CD14-positive monocyte (primary cell): ENCODE results near the gene SPATA31E1. TPM values are rescaled to one million over a fixed set of nuclear protein-coding genes. Genes with fewer than 3 reads are reported as not detected.

ENCODE experiments used
- DNase-seq, 3 donors: peaks; one replicate each; pipeline ENCODE4 v3.0.0-alpha.2; 2011 to 2022
- H2AFZ ChIP-seq: 2 replicates; pipeline ENCODE4 v1.6.0; 2012; ENCODE audit warnings: mild to moderate bottlenecking, low read depth, low read length, inconsistent platforms; ENCODE audit not compliant: insufficient read depth, poor library complexity, severe bottlenecking
- H3K27ac ChIP-seq, 2 donors: 1 replicate in 1 of 2; 2 replicates in 1 of 2; pipeline ENCODE4 v1.5.1; 2012 to 2013; ENCODE audit warnings: low read length in 2 of 2, control low read depth in 1 of 2, inconsistent platforms in 1 of 2, low read depth in 1 of 2, mild to moderate bottlenecking in 1 of 2
- H3K27me3 ChIP-seq, 2 donors: one replicate each; pipeline versions ENCODE4 v1.6.0 to v1.6.1; 2011 to 2013; ENCODE audit warnings: low read length in 2 of 2; ENCODE audit not compliant: control insufficient read depth in 2 of 2, insufficient read depth in 2 of 2
- H3K36me3 ChIP-seq, 2 donors: replicated peaks in 1 of 2; 1 replicate in 1 of 2; 2 replicates in 1 of 2; pipeline versions ENCODE4 v1.5.1 to v1.6.1; 2012 to 2013; ENCODE audit warnings: low read length in 2 of 2, control low read depth in 1 of 2, inconsistent platforms in 1 of 2, mild to moderate bottlenecking in 1 of 2; ENCODE audit not compliant: insufficient read depth in 2 of 2, control insufficient read depth in 1 of 2
- H3K4me1 ChIP-seq, 2 donors: 1 replicate in 1 of 2; 2 replicates in 1 of 2; pipeline versions ENCODE4 v1.5.1 to v1.6.1; 2012 to 2013; ENCODE audit warnings: low read length in 2 of 2, control low read depth in 1 of 2, inconsistent platforms in 1 of 2, mild to moderate bottlenecking in 1 of 2, moderate library complexity in 1 of 2; ENCODE audit not compliant: insufficient read depth in 2 of 2, control insufficient read depth in 1 of 2
- H3K4me2 ChIP-seq: replicated peaks from 2 replicates; pipeline ENCODE3; 2012; ENCODE audit warnings: low read length, moderate library complexity, mild to moderate bottlenecking; ENCODE audit not compliant: poor library complexity, severe bottlenecking; ENCODE audit errors: extremely low read depth
- H3K4me3 ChIP-seq, 3 experiments: fragments of 200-600 bp in 1 of 3; sonication (generic) in 1 of 3; replicated peaks in 1 of 3; 1 replicate in 2 of 3; 2 replicates in 1 of 3; pipeline ENCODE4 v1.5.1; 2011 to 2013; ENCODE audit warnings: low read length in 3 of 3, mild to moderate bottlenecking in 3 of 3, control low read depth in 2 of 3, low read depth in 2 of 3, inconsistent platforms in 1 of 3, moderate library complexity in 1 of 3
- H3K79me2 ChIP-seq: 2 replicates; pipeline ENCODE4 v1.6.0; 2012; ENCODE audit warnings: mild to moderate bottlenecking, control low read depth, inconsistent platforms, low read length, moderate library complexity; ENCODE audit not compliant: insufficient read depth
- H3K9ac ChIP-seq: 2 replicates; pipeline ENCODE4 v1.6.0; 2017; ENCODE audit warnings: low read length, mild to moderate bottlenecking; ENCODE audit not compliant: insufficient read depth, poor library complexity, severe bottlenecking
- H3K9me3 ChIP-seq, 2 donors: replicated peaks in 1 of 2; 1 replicate in 1 of 2; 2 replicates in 1 of 2; pipeline versions ENCODE4 v1.5.1 to v1.6.1; 2012 to 2013; ENCODE audit warnings: low read length in 2 of 2, control low read depth in 1 of 2; ENCODE audit not compliant: control insufficient read depth in 1 of 2, insufficient read depth in 1 of 2
- H4K20me1 ChIP-seq: 2 replicates; pipeline ENCODE4 v1.6.0; 2012; ENCODE audit warnings: mild to moderate bottlenecking, low read length, control low read depth, moderate library complexity; ENCODE audit not compliant: insufficient read depth
- H3K27ac Mint-ChIP-seq, 7 donors: one replicate each; pipeline ENCODE4 v1.8.0; 2020; ENCODE audit warnings: mild to moderate bottlenecking in 7 of 7, mixed read lengths in 7 of 7, moderate library complexity in 6 of 7, inconsistent platforms in 2 of 7
- H3K27me3 Mint-ChIP-seq, 3 donors: one replicate each; pipeline ENCODE4 v1.8.0; 2021 to 2022; ENCODE audit warnings: low read depth in 3 of 3, mild to moderate bottlenecking in 3 of 3, mixed read lengths in 3 of 3, moderate library complexity in 3 of 3, inconsistent platforms in 1 of 3
- H3K36me3 Mint-ChIP-seq, 2 donors: one replicate each; pipeline ENCODE4 v1.8.0; 2020; ENCODE audit warnings: mixed read lengths in 2 of 2, inconsistent platforms in 1 of 2, mild to moderate bottlenecking in 1 of 2
- H3K4me1 Mint-ChIP-seq: one replicate; pipeline ENCODE4 v1.8.0; 2020; ENCODE audit warnings: mild to moderate bottlenecking, mixed read lengths
- H3K4me3 Mint-ChIP-seq, 2 donors: one replicate each; pipeline ENCODE4 v1.8.0; 2020; ENCODE audit warnings: mild to moderate bottlenecking in 2 of 2, mixed read lengths in 2 of 2, moderate library complexity in 1 of 2
- H3K9me3 Mint-ChIP-seq, 7 donors: one replicate each; pipeline ENCODE4 v1.8.0; 2020 to 2022; ENCODE audit warnings: mixed read lengths in 7 of 7, mild to moderate bottlenecking in 6 of 7, moderate library complexity in 6 of 7, inconsistent platforms in 2 of 7
- CTCF ChIP-seq: fragments of 200-600 bp; IDR thresholded peaks from one replicate; pipeline ENCODE4 v1.8.0; 2022; ENCODE audit warnings: antibody characterized with exemption, mild to moderate bottlenecking
- WGBS: methylation state at CpG from one replicate; pipeline ENCODE4 v1.1.5; 2013; ENCODE audit warnings: missing lambda C conversion rate; ENCODE audit not compliant: insufficient coverage; 5-methylcytosine and 5-hydroxymethylcytosine counted together
- intact Hi-C, 2 donors: fragments of 100-400 bp; cut with micrococcal nuclease; formaldehyde crosslinking; loops; one replicate each; pipeline versions ENCODE4 v1.15.0 to v1.15.1; 2023
- polyA plus RNA-seq, 3 donors: library from polyadenylated mRNA; depleted of rRNA in 1 of 3; unstranded in 2 of 3; stranded (reverse) in 1 of 3; fragments of 300-500 nt in 2 of 3; fragments of >200 nt in 1 of 3; fragmentation: Illumina TruSeq in 2 of 3; gene quantifications; 1 replicate in 2 of 3; 2 replicates in 1 of 3; pipeline ENCODE4 v1.2.3, GENCODE V29; 2012 to 2021

The SPATA31E1 gene
- polyA plus RNA-seq, 3 donors: 0.01 TPM; not detected in 2

- H2AFZ ChIP-seq: no peak overlapping the region
- no peak overlapping the region for H3K27ac Mint-ChIP-seq
- no peaks in the 10 kb centered on the region for H3K36me3 Mint-ChIP-seq
Measured at GRCh38 chr9:87889882-87890252, 7.2 kb downstream of the SPATA31E1 start.

GRCh38 chr9:87890837-87891236 lies 8.2 kb downstream of the SPATA31E1 start:
- H3K36me3 Mint-ChIP-seq: no peaks in the 10 kb centered on the region
- Histone ChIP-seq H3K79me2 (no peaks in the 10 kb centered on the region), H3K36me3 (no peaks in the 10 kb centered on the region), H3K4me1 (no peaks in the 10 kb centered on the region), H3K4me3 (no peak overlapping the region), H3K27ac (no peak overlapping the region), H4K20me1 (no peaks in the 10 kb centered on the region), H2AFZ (no peak overlapping the region), H3K9ac (no peak overlapping the region), H3K9me3 (peaks cover 0 to 8% of the 10 kb centered on the region in 2 donors), H3K27me3 (no peaks in the 10 kb centered on the region), H3K4me2 (no peak overlapping the region)
- TF ChIP-seq CTCF: no peak
- intact Hi-C loops: no loop called here
- H3K9me3 Mint-ChIP-seq: peaks cover 2 to 9% (median 4%) of the 10 kb centered on the region in 7 donors
- H3K27me3 Mint-ChIP-seq: peaks cover 4 to 6% (median 5%) of the 10 kb centered on the region in 3 donors
- no peak overlapping the region for H3K4me3 Mint-ChIP-seq
- H3K27ac Mint-ChIP-seq: peak overlapping the region in 1 of 7 donors; percentile 2
- H3K4me1 Mint-ChIP-seq: no peaks in the 10 kb centered on the region
- no peak for DNase-seq
- WGBS: 87% methylated on average over 5 of the region's 10 CpGs

More at GRCh38 chr9:87889882-87890252, 7.2 kb downstream of the SPATA31E1 start:
- H3K9ac ChIP-seq: no peak overlapping the region
- H3K4me2 ChIP-seq: no peak overlapping the region
- peaks cover 0 to 8% (median 4%) of the 10 kb centered on the region in 7 donors for H3K9me3 Mint-ChIP-seq
- no peak for DNase-seq
- no peak for TF ChIP-seq CTCF
- 89% methylated on average over 4 of the region's 4 CpGs for WGBS
- H3K79me2 ChIP-seq: no peaks in the 10 kb centered on the region
- peaks cover 4 to 9% (median 4%) of the 10 kb centered on the region in 3 donors for H3K27me3 Mint-ChIP-seq
- H4K20me1 ChIP-seq: no peaks in the 10 kb centered on the region
- no peaks in the 10 kb centered on the region for H3K4me1 Mint-ChIP-seq
- no peak overlapping the region for H3K4me3 Mint-ChIP-seq
- no peaks in the 10 kb centered on the region for H3K4me1 ChIP-seq
- no peak overlapping the region for H3K27ac ChIP-seq
- H3K4me3 ChIP-seq: no peak overlapping the region
- intact Hi-C loops: no loop called here
- H3K36me3 ChIP-seq: no peaks in the 10 kb centered on the region
- H3K27me3 ChIP-seq: no peaks in the 10 kb centered on the region
- H3K9me3 ChIP-seq: peaks cover 0 to 4% of the 10 kb centered on the region in 2 donors
